ENCODE results near the gene CCNO.

The CCNO gene, protein sequence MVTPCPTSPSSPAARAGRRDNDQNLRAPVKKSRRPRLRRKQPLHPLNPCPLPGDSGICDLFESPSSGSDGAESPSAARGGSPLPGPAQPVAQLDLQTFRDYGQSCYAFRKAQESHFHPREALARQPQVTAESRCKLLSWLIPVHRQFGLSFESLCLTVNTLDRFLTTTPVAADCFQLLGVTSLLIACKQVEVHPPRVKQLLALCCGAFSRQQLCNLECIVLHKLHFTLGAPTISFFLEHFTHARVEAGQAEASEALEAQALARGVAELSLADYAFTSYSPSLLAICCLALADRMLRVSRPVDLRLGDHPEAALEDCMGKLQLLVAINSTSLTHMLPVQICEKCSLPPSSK

DNA sequence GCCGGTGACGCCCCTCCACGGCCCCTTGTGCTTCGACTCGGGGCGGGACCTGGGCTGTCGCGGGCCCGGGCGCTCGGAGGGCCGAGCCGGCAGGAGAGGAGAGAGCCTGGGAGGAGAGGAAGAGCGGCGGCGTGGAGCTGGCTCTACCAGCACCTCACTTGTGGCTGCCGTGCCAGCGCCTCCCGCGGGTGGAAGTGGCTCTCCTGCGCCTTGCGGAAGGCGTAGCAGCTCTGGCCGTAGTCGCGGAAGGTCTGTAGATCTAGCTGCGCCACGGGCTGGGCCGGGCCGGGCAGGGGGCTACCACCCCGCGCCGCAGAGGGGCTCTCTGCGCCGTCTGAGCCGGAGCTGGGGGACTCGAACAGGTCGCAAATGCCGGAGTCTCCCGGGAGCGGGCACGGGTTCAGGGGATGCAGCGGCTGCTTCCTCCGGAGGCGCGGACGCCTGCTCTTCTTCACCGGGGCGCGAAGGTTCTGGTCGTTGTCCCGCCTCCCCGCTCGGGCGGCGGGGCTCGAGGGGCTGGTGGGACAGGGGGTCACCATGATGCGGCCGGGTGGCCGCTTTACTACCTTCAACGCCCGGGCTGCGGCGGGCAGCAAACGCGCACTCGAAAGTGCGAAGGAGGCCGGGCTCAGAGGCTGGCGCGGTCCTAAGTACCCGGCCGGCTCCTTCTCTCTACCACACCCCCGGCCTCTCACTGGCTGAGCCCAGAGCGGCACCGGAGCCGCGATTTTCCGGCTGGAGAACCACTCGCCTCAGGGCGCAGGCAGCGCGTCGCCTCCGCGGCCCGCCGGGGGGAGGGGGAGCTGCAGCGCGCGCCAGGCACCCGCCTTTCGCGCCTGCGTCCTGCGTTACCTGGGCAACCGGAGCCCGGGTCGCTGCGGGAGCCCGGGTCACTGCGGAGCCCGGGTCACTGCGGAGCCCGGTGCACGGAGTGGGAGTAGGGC is at the start of gene CCNO:
Gene CCNO, minus strand, starts transcription at position 624 of the 944 bp plus-strand sequence. Its CDS starts 85 bp downstream, at position 539.
- DNase-seq (ENCODE audit: low spot score), result peak; percentile 56

DNA sequence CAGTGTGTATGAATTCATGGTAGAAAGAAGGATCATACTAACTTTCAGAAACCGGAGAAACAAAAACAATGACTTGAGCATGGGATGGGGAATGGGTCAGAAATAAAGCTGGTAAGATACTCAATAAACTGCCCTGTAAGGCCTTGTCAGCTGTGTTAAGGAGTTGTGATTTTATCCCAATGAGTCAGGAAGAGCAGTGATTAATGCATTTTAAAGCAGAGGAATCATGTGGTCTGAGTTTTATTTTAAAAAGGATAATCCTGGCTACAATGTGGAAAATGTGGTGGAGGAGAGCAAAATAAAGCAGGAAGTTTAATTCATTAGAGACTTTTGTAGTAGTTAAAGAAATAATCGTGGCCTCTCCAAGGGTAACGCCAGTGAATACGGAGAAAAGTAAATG is 45.4 kb upstream of the CCNO start:
- DNase-seq (ENCODE audit: low spot score), result no peak

DNA sequence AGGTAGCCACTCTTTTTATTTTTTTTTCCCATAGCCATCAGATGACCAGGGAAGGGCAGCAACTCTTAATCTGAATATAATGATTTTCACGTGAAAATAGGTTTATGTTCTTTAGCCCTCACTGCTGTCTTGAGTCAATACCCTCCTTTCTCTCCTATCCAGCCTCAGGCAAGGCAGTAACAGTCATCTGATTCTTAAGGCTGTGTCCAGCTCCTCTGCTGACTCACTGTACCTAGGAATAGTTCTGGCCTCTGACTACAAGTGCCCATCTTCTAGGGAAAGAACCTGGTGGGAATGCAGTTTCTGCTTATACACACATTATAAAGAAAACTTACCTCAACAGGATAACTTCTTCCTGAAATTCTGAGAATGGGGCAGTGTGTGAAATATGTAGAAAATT is 43.4 kb upstream of the CCNO start:
- DNase-seq (ENCODE audit: low spot score), result no peak

DNA sequence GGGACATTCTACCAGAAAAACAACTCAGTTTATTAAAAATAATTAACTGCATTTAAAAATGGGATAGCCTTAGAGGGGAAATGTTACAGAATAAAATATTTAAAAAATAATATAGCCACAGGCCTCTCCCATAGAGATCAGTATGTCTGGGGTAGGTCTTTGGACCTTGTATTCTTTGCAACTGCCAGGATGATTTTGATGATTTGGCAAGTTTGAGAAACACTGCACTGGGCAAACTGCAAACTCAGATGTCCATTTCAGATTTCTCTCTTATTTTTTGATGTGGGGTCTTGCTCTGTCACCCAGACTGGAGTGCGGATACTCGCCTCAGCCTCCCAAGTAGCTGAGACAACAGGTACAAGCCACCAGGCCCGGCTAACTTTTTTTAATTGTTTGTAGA is 24.9 kb upstream of the CCNO start:
- no peak for DNase-seq (ENCODE audit: low spot score)

DNA sequence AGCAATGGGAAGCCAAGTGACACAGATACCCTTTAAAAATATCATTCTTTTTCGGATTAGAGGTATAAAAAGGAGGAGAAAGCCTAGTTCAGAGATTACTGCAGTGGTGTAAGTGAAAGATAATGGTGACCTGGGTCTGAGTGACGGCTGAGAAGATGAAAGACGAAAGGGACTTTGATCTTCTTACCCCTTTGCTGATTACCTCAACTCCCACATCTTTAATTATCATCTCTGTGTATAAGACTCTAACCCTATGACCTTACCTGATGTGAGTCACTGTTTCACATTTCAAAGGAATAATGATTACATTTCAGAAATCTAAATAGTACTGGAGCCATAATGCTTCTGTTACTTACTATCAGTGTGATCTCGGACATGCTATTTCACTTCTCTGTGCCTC is 21.4 kb upstream of the CCNO start:
- DNase-seq (ENCODE audit: low spot score), result no peak

DNA sequence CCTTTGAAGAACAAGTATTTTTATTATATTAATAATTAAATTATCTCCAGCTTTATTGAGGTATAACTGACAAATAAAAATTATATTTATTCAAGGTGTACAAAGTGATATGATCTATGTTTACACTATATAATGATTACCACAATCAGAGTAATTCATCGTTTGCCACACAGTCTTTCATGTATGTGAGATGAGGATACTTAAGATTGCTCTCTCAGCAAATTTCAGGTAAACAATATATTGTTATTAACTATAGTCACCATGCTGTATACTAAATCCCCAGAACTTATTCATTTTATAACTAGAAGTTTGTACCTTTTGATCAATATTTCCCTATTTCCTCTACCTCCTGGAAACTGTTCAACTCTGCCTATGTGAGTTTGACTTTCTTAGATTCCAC is 16.7 kb upstream of the CCNO start:
- no peak for DNase-seq (ENCODE audit: low spot score)

DNA sequence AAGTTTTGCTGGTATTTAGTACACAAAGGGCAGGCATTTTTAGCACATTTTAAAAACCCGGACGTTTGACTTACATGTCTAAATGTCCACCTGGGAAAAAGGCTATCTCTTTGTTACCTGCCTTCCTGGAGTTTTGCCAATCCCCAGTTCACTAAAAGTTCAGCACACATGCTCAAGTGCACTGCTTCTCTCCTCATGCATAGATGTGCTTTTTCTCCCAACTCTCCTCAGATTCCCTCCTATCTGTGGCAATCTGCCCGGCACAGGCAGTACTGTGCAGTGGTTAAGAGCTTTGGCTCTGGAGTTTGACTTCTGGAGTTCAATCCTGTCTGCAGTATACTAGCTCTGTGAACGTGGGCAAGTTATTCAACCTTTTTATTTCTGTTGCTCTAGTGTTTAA is 8.3 kb upstream of the CCNO start:
- DNase-seq (ENCODE audit: low spot score), result no peak

DNA sequence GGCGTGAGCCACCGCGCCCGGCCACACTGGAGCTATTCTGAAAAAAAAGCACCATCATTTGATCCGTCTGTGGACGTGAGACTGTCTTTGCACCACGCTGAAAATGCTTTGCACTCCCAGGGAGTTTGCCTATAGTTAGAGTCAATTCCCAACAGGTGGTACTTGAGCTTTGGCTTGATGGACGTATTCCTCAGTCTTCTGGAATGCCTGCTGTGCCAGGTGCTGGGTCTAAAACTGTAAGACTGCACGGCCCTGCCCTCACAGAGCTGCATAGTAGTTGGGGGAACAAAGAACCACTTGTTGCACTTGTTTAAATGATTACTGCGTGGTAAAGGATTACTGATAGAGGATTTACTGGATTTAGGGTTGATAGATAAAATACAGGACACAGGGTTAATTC is 3.4 kb upstream of the CCNO start:
- no peak for DNase-seq (ENCODE audit: low spot score)

DNA sequence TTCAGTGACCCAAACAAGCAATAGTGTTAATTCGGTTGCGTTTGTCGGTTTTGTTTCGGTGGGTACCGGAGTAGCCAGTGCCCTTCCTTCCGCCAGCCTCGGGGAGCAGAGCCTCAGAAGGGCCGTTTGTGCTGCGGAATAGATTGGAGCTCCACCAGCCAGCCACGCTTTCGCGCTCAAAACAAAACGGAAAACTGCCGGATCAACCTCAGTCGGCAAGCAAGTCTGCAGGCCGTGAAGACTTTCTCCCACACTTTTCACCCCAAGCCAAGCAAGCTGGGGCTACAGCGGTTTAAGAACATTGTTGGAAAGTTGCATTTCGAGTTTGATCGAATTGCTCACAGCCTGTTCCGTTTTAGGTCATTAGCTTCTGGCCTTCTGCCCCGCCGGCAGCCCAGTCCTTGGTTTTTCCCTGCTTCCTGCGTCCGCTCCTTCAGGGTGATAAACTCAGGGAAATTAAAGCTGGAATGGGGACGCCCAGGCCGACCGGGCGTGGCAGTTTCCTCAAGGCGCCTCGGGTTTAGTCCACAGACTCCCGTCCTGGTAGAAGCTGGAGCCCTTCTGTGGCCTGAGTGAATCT is 803 bp upstream of the CCNO start:
- DNase-seq (ENCODE audit: low spot score), result no peak

DNA sequence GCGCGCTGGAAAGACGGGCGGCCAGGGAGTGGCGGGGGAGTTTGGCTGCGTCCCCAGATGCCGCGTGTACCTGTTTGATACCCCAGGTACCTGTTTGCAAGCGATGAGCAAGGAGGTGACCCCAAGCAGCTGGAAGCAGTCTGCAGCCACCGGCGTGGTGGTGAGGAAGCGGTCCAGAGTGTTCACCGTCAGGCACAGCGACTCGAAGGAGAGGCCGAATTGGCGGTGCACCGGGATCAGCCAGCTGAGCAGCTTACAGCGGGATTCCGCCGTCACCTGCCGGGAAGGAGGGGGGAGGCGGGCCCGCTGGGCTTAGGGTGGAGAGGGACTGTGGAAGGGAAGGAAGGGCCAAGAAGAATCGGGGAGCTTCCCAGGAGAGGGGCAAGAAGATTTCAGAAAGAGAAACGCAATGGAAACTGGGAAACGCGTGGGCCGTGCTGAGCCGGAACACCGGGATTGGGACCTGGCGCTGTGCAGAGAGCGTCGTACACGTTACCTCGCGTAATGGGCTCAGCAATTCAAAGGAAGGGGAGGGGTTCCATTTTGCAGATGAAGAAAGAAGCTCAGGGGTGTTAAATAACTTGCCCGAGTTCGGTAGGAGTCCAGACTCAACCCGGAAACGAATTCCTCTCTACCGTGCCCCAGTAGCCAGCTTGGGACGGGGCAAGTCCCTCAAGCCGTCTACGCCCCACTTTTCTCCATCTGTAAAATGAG is 980 bp downstream of the CCNO start:
- no peak for DNase-seq (ENCODE audit: low spot score)

DNA sequence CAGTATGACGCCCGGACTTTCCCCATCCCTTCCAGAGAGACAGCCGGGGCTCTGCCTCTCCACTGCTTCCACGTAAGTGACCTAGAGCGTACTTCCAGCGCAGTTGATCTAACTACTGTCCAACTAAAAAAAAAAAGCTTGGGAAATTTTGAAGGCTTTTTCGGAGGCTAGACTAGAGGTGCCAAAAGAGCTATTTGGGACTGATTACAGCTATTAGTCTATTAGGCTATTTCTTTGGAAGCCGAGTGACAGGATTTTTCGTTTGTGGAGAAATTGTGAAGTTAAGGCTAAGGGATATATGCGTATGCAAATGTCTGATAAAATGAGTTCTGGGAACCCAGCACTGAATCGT is 1.5 kb downstream of the CCNO start:
- DNase-seq (ENCODE audit: low spot score), result no peak

DNA sequence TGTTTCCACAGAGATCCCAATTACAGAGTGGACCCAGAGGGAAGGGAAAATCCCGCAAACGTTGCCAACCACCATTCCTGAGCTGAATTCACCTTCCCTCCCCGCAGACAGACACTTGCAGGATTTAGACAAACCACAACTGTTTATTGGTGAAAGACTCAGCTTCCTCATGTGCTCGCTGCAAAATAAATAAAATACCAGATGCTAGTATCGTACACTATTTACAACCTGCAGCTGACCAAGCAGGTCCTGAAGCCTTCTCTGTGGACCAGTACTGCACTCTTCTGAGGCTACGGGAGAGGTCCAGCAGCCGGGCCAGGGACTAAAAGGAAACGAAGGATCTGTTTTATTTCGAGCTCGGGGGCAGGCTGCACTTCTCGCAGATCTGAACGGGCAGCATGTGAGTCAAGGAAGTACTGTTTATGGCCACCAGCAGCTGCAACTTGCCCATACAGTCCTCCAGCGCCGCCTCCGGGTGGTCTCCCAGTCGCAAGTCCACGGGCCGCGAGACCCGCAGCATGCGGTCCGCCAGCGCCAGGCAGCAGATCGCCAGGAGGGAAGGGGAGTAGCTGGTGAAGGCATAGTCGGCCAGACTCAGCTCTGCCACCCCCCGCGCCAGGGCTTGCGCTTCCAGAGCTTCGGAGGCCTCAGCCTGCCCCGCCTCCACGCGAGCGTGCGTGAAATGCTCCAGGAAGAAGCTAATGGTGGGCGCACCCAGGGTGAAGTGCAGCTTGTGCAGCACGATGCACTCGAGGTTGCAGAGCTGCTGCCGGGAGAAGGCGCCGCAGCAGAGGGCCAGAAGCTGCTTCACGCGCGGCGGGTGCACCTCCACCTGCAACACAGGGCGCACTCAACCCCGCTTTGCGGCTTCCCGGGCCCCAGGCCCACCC is 2.1 kb downstream of the CCNO start:
- no peak for DNase-seq (ENCODE audit: low spot score)

DNA sequence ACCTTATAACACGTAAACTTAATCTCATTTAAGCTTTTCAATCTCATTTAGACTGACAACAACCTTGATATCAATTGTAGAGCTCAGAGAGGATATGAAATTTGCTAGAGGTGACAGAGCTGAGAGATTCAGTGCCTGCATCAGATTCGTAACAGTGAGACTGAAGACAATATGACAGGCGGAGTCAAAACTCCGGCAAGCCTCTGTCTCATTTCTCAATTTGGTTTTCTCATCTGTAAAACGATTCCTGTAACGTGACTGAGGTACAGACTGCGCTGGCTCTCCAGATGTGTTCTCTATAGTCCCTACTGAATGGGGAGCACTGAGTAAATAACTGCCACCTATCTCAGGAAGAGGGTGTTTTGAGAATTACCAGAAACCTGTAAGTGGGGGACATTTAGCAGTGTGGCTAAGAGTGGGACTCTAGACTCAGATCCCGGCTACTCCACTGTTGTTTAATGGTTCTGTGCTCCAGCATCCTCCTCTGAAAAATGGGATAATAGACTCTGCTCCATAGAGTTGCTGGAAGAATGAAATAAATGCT is 3.2 kb downstream of the CCNO start:
- no peak for DNase-seq (ENCODE audit: low spot score)

DNA sequence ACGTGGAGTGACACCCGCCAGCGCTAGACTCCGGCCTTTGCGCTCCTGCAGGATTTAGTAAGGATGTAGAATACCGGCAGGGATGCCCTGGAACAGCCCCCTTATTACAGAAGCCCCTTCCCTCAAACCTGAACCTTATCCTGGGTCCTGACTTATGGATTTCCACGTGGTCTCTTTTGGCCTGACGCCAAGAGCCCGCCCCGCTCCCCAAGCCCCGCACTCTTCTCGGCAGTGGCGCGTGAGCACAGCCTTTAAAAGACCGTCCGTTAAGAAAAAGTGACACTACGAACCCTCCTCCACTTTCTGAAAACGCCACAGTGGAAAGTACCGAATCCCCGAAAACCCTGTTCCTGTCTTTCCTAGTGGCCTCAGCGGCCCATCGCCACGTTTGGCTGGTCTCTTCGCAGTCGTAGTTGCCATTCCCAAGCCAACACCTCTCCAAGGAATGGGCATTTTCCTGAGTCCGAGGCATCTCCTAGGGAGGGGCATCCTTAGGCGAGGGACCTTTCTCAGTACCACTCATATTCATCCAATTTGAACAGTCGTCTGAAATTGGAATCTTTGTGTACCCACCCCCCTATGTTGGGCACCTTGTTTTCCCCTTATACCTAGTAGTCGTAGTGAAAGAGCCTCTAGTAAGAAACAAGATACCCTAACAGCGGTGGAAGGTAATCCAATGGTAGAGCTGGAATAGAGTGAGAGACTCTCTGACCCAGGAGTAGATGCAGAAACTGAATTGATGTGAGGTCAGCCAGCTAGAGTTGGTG is 5.6 kb downstream of the CCNO start:
- DNase-seq (ENCODE audit: low spot score), result no peak

DNA sequence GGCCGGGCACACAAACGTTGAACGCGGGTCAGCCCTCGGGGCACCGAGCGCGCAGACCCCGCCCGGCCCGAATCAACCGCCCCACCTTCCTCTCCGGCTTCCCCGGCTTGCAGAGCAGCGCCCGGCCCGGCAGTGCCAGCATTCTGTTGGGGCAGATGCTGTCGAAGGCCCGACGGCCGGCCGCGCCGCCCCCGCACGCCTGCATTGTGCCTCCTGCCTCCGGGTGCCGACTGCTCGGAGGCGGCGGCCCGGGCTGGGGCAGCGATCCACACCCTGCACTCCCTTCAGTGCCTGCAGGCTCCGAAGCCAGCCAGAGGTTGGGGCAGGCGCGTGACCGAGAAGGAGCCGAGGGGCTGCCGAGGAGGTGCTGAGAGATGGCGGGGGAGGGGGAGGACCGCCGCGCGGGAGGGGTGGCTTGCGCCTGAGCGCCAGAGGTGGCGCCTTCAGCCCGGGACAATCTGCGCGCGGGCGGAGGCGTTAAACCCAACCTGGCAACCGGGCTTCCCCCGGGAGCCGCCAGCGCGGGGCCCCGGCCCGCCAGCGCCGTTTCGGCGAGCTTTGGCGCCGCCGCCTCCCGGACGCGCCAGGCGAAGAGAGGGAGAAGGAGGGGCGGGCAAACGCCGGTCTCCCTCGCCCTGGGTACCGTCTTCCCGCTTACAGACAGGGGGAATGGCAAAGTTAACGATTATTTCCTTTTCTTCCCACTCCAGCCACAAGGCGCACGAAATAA is 6.3 kb downstream of the CCNO start, which contains the start of gene MCIDAS:
Gene MCIDAS, minus strand, starts transcription at position 382 of the 730 bp plus-strand sequence. Its CDS starts 177 bp downstream, at position 205.
- DNase-seq (ENCODE audit: low spot score), result no peak

DNA sequence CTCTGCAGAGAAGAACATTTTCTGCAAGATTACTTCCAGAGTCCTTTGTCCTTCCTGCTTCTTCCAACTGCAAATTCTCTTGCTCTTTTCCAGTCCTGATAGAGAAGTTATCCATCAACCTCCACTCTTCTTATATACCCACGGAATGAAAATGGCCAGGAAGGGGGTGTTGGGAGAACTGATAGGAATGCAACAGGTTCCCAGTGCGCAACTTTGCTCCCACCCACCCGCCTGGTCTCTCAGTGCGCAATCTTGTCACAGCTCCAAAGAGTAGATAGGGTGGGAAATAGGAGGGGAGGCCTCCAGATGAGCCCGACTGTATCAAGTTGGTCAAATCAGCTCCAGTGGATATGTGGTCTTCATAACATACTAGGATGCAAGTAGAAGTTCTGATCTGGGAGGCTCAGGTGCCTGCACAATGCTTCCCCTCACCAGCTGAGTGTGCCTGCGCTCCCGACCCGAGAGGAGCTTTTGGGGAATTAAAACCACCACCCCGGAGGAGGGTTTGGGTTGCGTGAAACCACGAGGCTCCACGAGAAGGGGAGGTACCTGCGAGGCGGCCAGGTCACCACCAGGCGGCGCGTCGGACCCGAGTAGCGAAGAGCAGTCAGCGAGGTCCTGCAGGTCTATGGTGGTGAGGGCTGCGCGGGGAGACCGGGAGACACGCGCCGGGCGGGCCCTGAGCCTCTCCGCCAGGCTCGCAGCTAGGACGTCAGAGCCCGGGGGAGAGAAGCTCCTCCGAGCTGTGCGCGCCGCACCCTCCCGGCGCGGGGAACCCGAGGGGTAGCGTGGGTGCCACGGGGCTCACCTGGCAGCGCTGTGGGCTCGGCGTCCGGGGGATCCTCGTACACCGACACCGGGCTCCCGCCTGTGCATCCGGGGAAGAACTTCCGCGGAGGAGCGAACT is 7.1 kb downstream of the CCNO start:
- no peak for DNase-seq (ENCODE audit: low spot score)

DNA sequence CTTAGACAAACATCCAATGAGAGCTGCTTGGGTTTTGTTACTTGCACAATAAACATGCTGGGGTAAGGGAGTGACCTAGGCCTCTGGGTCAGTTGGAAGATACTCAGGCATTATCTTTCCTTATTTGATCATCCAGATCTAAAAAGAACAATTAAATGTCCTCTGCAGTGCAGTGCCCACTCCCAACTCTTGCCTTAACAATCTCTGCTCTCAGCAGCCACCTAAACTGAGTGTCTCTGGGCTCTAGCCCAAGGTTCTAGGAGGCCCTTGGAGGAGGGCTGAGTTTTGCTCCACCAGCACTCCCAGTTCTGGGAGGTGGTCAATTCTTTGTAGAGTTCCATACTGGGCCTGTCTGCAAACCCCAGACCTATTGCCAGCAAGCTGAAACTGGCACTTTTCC is 8.1 kb downstream of the CCNO start:
- DNase-seq (ENCODE audit: low spot score), result no peak

DNA sequence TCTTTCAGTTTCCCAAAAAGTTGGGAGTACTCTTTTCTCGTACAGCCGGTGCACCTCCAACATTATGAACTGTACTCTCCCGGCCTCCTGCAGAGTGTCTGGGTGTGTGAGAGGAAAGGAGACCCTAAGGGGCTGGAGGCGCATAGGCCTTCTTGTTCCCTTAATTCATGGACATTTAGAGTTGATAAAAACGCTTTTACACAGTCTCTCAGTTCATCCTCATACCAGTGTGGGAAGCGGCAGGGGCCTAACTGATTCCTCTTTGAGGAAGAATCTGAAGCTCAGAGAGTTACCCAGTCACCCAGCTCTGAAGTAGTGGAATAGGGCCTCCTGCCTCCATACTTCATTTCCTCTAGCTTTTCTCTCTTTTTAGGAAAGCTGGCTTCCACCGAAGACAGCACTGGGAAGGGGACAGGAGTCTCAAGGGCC is 9.6 kb downstream of the CCNO start:
- DNase-seq (ENCODE audit: low spot score), result no peak
